ENCODE data around the gene IFIT2. TPM values are rescaled to one million over a fixed set of nuclear protein-coding genes. Genes with fewer than 3 reads are reported as not detected.

IFIT2 gene
- total and polyA plus RNA-seq, 9 donors = 5.0 to 9.6 (median 7.4) TPM

GRCh38 chr10:89304925-89305324, 3.1 kb downstream of the IFIT2 start:
- Histone ChIP-seq H3K27me3 (ENCODE audit: control insufficient read depth, insufficient read depth, low read length) (no peaks in the 10 kb centered on the region), H3K9me3 (replicated peaks; ENCODE audit: control insufficient read depth, low read depth, low read length) (no peaks in the 10 kb centered on the region), H3K27ac (ENCODE audit: low read length) (no peak overlapping the region), H3K4me3 (ENCODE audit: low read length) (no peak overlapping the region), H3K36me3 (ENCODE audit: control insufficient read depth, insufficient read depth, low read length) (peaks cover 22% of the 10 kb centered on the region), H3K4me1 (ENCODE audit: control insufficient read depth, insufficient read depth, low read length) (peaks cover 26% of the 10 kb centered on the region)
- DNase-seq = no peak

- Histone ChIP-seq H3K9me3 (replicated peaks; ENCODE audit: control insufficient read depth, low read depth, low read length) (no peaks in the 10 kb centered on the region), H3K36me3 (ENCODE audit: control insufficient read depth, insufficient read depth, low read length) (peaks cover 22% of the 10 kb centered on the region), H3K27me3 (ENCODE audit: control insufficient read depth, insufficient read depth, low read length) (no peaks in the 10 kb centered on the region), H3K27ac (ENCODE audit: low read length) (no peak overlapping the region), H3K4me3 (ENCODE audit: low read length) (no peak overlapping the region), H3K4me1 (ENCODE audit: control insufficient read depth, insufficient read depth, low read length) (peaks cover 24% of the 10 kb centered on the region)
- DNase-seq = no peak
- WGBS (ENCODE audit: insufficient coverage) = 84% methylated on average over 7 of the region's 9 CpGs
These were observed 4.1 kb downstream of the IFIT2 start for GRCh38 chr10:89305766-89306433.

GRCh38 chr10:89306434-89307268, 4.8 kb downstream of the IFIT2 start:
- 83% methylated on average over 3 of the region's 13 CpGs for WGBS (ENCODE audit: insufficient coverage)
- Histone ChIP-seq H3K4me3 (ENCODE audit: low read length) (no peak overlapping the region), H3K36me3 (ENCODE audit: control insufficient read depth, insufficient read depth, low read length) (peaks cover 22% of the 10 kb centered on the region), H3K27me3 (ENCODE audit: control insufficient read depth, insufficient read depth, low read length) (no peaks in the 10 kb centered on the region), H3K4me1 (ENCODE audit: control insufficient read depth, insufficient read depth, low read length) (peaks cover 19% of the 10 kb centered on the region), H3K9me3 (replicated peaks; ENCODE audit: control insufficient read depth, low read depth, low read length) (no peaks in the 10 kb centered on the region), H3K27ac (ENCODE audit: low read length) (no peak overlapping the region)
- DNase-seq = no peak

- no peaks in the 10 kb centered on the region for H3K27me3 ChIP-seq (ENCODE audit: control insufficient read depth, insufficient read depth, low read length)
- peaks cover 22% of the 10 kb centered on the region for H3K36me3 ChIP-seq (ENCODE audit: control insufficient read depth, insufficient read depth, low read length)
- H3K4me3 ChIP-seq (ENCODE audit: low read length) = no peak overlapping the region
- DNase-seq = no peak
- H3K4me1 ChIP-seq (ENCODE audit: control insufficient read depth, insufficient read depth, low read length) = peaks cover 18% of the 10 kb centered on the region
- H3K27ac ChIP-seq (ENCODE audit: low read length) = no peak overlapping the region
- H3K9me3 ChIP-seq (replicated peaks; ENCODE audit: control insufficient read depth, low read depth, low read length) = no peaks in the 10 kb centered on the region
These were observed 5.4 kb downstream of the IFIT2 start for GRCh38 chr10:89307269-89307577.

DNA sequence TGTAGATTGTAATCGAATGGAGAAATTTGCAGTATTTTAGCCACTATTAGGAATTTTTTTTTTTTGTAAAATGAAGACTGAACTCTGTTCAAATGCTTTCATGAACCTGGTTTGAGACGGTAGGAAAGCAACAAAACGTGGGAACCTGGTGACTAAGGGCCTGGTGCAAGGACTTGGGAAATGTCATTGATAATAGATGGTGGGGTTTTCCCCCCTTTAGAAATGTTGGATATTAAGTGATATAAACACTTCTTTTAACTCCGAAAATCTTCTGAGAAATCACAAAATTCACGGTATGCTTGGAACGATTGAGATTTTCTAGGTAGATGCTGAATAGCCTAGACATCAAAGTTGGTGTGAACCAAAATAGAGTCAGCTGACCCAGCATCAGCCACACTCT, 6.4 kb downstream of the IFIT2 start:
- H3K27me3 ChIP-seq (ENCODE audit: control insufficient read depth, insufficient read depth, low read length) = no peaks in the 10 kb centered on the region
- no CpG with 5 or more reads among the region's 6 CpGs for WGBS (ENCODE audit: insufficient coverage)
- no peak overlapping the region for H3K4me3 ChIP-seq (ENCODE audit: low read length)
- no peak overlapping the region for H3K27ac ChIP-seq (ENCODE audit: low read length)
- H3K36me3 ChIP-seq (ENCODE audit: control insufficient read depth, insufficient read depth, low read length) = peaks cover 22% of the 10 kb centered on the region
- DNase-seq = no peak
- H3K4me1 ChIP-seq (ENCODE audit: control insufficient read depth, insufficient read depth, low read length) = peaks cover 11% of the 10 kb centered on the region
- no peaks in the 10 kb centered on the region for H3K9me3 ChIP-seq (replicated peaks; ENCODE audit: control insufficient read depth, low read depth, low read length)

- Histone ChIP-seq H3K36me3 (ENCODE audit: control insufficient read depth, insufficient read depth, low read length) (peaks cover 22% of the 10 kb centered on the region), H3K27ac (ENCODE audit: low read length) (no peak overlapping the region), H3K4me3 (ENCODE audit: low read length) (no peak overlapping the region), H3K27me3 (ENCODE audit: control insufficient read depth, insufficient read depth, low read length) (no peaks in the 10 kb centered on the region), H3K9me3 (replicated peaks; ENCODE audit: control insufficient read depth, low read depth, low read length) (no peaks in the 10 kb centered on the region), H3K4me1 (ENCODE audit: control insufficient read depth, insufficient read depth, low read length) (peaks cover 9% of the 10 kb centered on the region)
- WGBS (ENCODE audit: insufficient coverage) = no CpG with 5 or more reads among the region's 4 CpGs
- no peak for DNase-seq
These were observed 6.9 kb downstream of the IFIT2 start for GRCh38 chr10:89308736-89309135.

- 93% methylated on average over 5 of the region's 7 CpGs for WGBS (ENCODE audit: insufficient coverage)
- H3K9me3 ChIP-seq (replicated peaks; ENCODE audit: control insufficient read depth, low read depth, low read length) = no peaks in the 10 kb centered on the region
- no peak overlapping the region for H3K4me3 ChIP-seq (ENCODE audit: low read length)
- no peaks in the 10 kb centered on the region for H3K27me3 ChIP-seq (ENCODE audit: control insufficient read depth, insufficient read depth, low read length)
- H3K27ac ChIP-seq (ENCODE audit: low read length) = no peak overlapping the region
- peaks cover 22% of the 10 kb centered on the region for H3K36me3 ChIP-seq (ENCODE audit: control insufficient read depth, insufficient read depth, low read length)
- no peak for DNase-seq
- H3K4me1 ChIP-seq (ENCODE audit: control insufficient read depth, insufficient read depth, low read length) = peaks cover 4% of the 10 kb centered on the region
These were observed 7.6 kb downstream of the IFIT2 start for GRCh38 chr10:89309156-89310055.

DNA sequence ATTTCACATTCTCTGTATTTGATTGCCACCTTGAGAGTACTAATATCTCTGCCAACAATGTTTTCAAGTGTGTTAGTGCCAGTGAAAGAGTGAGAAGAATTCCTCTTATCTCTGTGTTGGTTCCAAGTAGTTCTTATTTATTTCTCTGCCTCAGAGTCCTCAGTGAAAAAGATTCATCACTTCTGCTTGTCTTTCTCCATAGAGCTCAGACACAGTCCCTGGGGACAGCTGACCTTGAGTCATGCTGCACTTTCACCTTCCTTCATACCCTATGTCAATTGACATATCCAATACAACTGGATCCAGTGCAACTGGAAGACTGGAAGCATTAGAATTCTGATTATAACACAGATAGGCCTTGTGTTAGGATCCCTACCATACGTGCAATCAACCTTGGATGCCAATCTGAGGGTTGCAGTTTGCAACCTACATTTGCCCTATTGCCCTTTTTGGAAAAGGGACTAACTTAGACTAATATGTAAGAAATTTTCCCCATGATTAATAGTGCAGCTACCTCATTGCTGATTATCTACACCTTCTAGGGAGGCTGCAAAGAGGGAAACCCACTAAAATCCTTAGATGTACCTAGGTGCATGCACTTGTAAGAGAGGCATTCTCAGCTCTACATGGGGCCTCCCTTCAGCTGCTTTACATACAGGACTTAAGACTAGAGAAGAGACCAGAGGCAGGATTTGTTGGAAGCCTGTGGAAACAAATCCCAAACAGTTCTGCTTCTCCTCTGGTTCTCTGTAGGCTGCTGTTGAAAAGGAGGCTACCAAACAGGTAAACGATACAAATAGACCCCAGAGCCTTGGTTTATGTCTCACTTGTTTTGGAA, 8.4 kb downstream of the IFIT2 start:
- no CpG with 5 or more reads among the region's 2 CpGs for WGBS (ENCODE audit: insufficient coverage)
- no peak for DNase-seq
- peaks cover 22% of the 10 kb centered on the region for H3K36me3 ChIP-seq (ENCODE audit: control insufficient read depth, insufficient read depth, low read length)
- peaks cover 4% of the 10 kb centered on the region for H3K4me1 ChIP-seq (ENCODE audit: control insufficient read depth, insufficient read depth, low read length)
- H3K4me3 ChIP-seq (ENCODE audit: low read length) = no peak overlapping the region
- no peaks in the 10 kb centered on the region for H3K27me3 ChIP-seq (ENCODE audit: control insufficient read depth, insufficient read depth, low read length)
- H3K27ac ChIP-seq (ENCODE audit: low read length) = no peak overlapping the region
- no peaks in the 10 kb centered on the region for H3K9me3 ChIP-seq (replicated peaks; ENCODE audit: control insufficient read depth, low read depth, low read length)

GRCh38 chr10:89312973-89313372, 11.1 kb downstream of the IFIT2 start:
- Histone ChIP-seq H3K9me3 (replicated peaks; ENCODE audit: control insufficient read depth, low read depth, low read length) (no peaks in the 10 kb centered on the region), H3K4me3 (ENCODE audit: low read length) (no peak overlapping the region), H3K27ac (ENCODE audit: low read length) (no peak overlapping the region), H3K4me1 (ENCODE audit: control insufficient read depth, insufficient read depth, low read length) (no peaks in the 10 kb centered on the region), H3K36me3 (ENCODE audit: control insufficient read depth, insufficient read depth, low read length) (peaks cover 4% of the 10 kb centered on the region), H3K27me3 (ENCODE audit: control insufficient read depth, insufficient read depth, low read length) (no peaks in the 10 kb centered on the region)
- DNase-seq = no peak
- no CpG with 5 or more reads among the region's 1 CpG for WGBS (ENCODE audit: insufficient coverage)

Measured in muscle of leg (tissue), 11 donors.